Keratinocyte (primary cell): ENCODE data around the gene MOGAT1. TPM values are rescaled to one million over a fixed set of nuclear protein-coding genes. Genes with fewer than 3 reads are reported as not detected.

ENCODE experiments used
- DNase-seq: peaks from one replicate; pipeline ENCODE4 v3.0.0-alpha.2; 2011; ENCODE audit warnings: low read depth, missing footprints, low spot score
- FAIRE-seq: peaks from 2 replicates; lab custom pipeline; 2011; peaks lifted over from hg19 to GRCh38; lab: Jason Lieb, UNC
- H2AFZ ChIP-seq: 2 replicates; pipeline ENCODE4 v1.6.0; 2012; ENCODE audit warnings: low read length, control low read depth, inconsistent platforms; ENCODE audit not compliant: control insufficient read depth
- H3K27ac ChIP-seq: 2 replicates; pipeline ENCODE4 v1.5.1; 2011; ENCODE audit warnings: low read length; ENCODE audit not compliant: control insufficient read depth, insufficient read depth
- H3K27me3 ChIP-seq: 3 replicates; pipeline ENCODE4 v1.6.0; 2011; ENCODE audit warnings: low read length; ENCODE audit not compliant: control insufficient read depth, insufficient read depth; ENCODE audit errors: extremely low read depth
- H3K36me3 ChIP-seq, 2 experiments: 2 replicates in 1 of 2; 3 replicates in 1 of 2; pipeline ENCODE4 v1.5.1; 2011; ENCODE audit warnings: low read length in 2 of 2, mild to moderate bottlenecking in 1 of 2; ENCODE audit not compliant: control insufficient read depth in 2 of 2, insufficient read depth in 2 of 2; ENCODE audit errors: extremely low read depth in 1 of 2
- H3K4me1 ChIP-seq: 3 replicates; pipeline ENCODE4 v1.5.1; 2011; ENCODE audit warnings: low read length; ENCODE audit not compliant: control insufficient read depth, insufficient read depth; ENCODE audit errors: extremely low read depth
- H3K4me2 ChIP-seq: 3 replicates; pipeline ENCODE4 v1.6.0; 2011; ENCODE audit warnings: low read depth, low read length; ENCODE audit not compliant: control insufficient read depth, insufficient read depth; ENCODE audit errors: extremely low read depth
- H3K4me3 ChIP-seq, 3 experiments: fragments of 200-600 bp in 1 of 3; sonication (generic) in 1 of 3; 2 replicates in 2 of 3; 3 replicates in 1 of 3; pipeline ENCODE4 v1.5.1; 2011 to 2016; ENCODE audit warnings: low read length in 3 of 3, mild to moderate bottlenecking in 3 of 3, control low read depth in 2 of 3, inconsistent platforms in 1 of 3, low read depth in 1 of 3, mixed read lengths in 1 of 3, mixed run types in 1 of 3, moderate library complexity in 1 of 3; ENCODE audit not compliant: control insufficient read depth in 2 of 3, insufficient read depth in 2 of 3; ENCODE audit errors: extremely low read depth in 1 of 3
- H3K79me2 ChIP-seq: 2 replicates; pipeline ENCODE4 v1.6.0; 2012; ENCODE audit warnings: low read length; ENCODE audit not compliant: control insufficient read depth, insufficient read depth
- H3K9ac ChIP-seq: 3 replicates; pipeline ENCODE4 v1.6.0; 2011; ENCODE audit warnings: low read length; ENCODE audit not compliant: control insufficient read depth, insufficient read depth; ENCODE audit errors: extremely low read depth
- H3K9me1 ChIP-seq: 3 replicates; pipeline ENCODE4 v1.6.0; 2011; ENCODE audit warnings: low read length; ENCODE audit not compliant: control insufficient read depth, insufficient read depth; ENCODE audit errors: extremely low read depth
- H3K9me3 ChIP-seq: 2 replicates; pipeline ENCODE4 v1.5.1; 2012; ENCODE audit warnings: low read depth, low read length; ENCODE audit not compliant: control insufficient read depth
- H4K20me1 ChIP-seq: 3 replicates; pipeline ENCODE4 v1.6.0; 2011; ENCODE audit warnings: low read length; ENCODE audit not compliant: control insufficient read depth, insufficient read depth; ENCODE audit errors: extremely low read depth
- CTCF ChIP-seq, 3 experiments: IDR thresholded peaks in 1 of 3; conservative IDR thresholded peaks in 1 of 3; optimal IDR thresholded peaks in 1 of 3; 2 replicates in 2 of 3; 3 replicates in 1 of 3; pipeline versions ENCODE3 to v1.5.1; 2011; ENCODE audit warnings: low read length in 3 of 3, mild to moderate bottlenecking in 3 of 3, moderate library complexity in 2 of 3, control low read depth in 1 of 3, inconsistent platforms in 1 of 3; ENCODE audit not compliant: insufficient read depth in 2 of 3; ENCODE audit errors: extremely low read depth in 1 of 3
- EZH2 ChIP-seq: IDR thresholded peaks from one replicate; pipeline ENCODE4 v1.6.1; 2012; ENCODE audit warnings: inconsistent platforms, mild to moderate bottlenecking, low read length, moderate library complexity
- dilution Hi-C: fragments of 300-500 bp; cut with MboI; formaldehyde crosslinking; loops from one replicate; pipeline ENCODE4 v1.7.0; 2020; ENCODE audit warnings: low sequenced_read_pairs; ENCODE audit not compliant: extremely low pct_ligation_motif_present
- polyA plus RNA-seq, 5 experiments: library from polyadenylated mRNA; depleted of rRNA in 3 of 5; stranded (reverse) in 3 of 5; stranded (forward) in 1 of 5; unstranded in 1 of 5; fragments of >200 nt; gene quantifications; 1 replicate in 1 of 5; 2 replicates in 3 of 5; 3 replicates in 1 of 5; pipeline versions ENCODE4 v1.2.1 to v1.2.3, GENCODE V29; 2011 to 2012; ENCODE audit warnings: missing spikeins in 2 of 5, low read depth in 1 of 5, low replicate concordance in 1 of 5

MOGAT1 gene
- polyA plus RNA-seq, 1 donor (not counting 4 experiments of a cell fraction or from before 2014, with no cell fraction given): not detected

GRCh38 chr2:222672068-222672401, 577 bp downstream of the MOGAT1 start:
- H3K4me3 ChIP-seq: peak overlapping the region in 2 of 3 experiments; percentile 57 to 67
- H3K9me3 ChIP-seq: no peaks in the 10 kb centered on the region
- no peaks in the 10 kb centered on the region for H3K9me1 ChIP-seq
- dilution Hi-C loops: no loop called here
- H3K4me1 ChIP-seq: peaks cover 8% of the 10 kb centered on the region
- H3K4me2 ChIP-seq: peak overlapping the region; percentile 83
- no peaks in the 10 kb centered on the region for H3K36me3 ChIP-seq
- H2AFZ ChIP-seq: peak overlapping the region; percentile 55
- no peak overlapping the region for H3K9ac ChIP-seq
- H3K27me3 ChIP-seq: peaks cover 22% of the 10 kb centered on the region
- peak; percentile 3 for TF ChIP-seq EZH2
- TF ChIP-seq CTCF (optimal IDR thresholded peaks at IDR 0.05 in 1 of 3, IDR thresholded peaks at IDR 0.05 in 1 of 3, conservative IDR thresholded peaks at IDR 0.05 in 1 of 3; ENCODE audit: extremely low read depth in 1 of 3, insufficient read depth in 2 of 3, low read length in 3 of 3): no peak
- no peaks in the 10 kb centered on the region for H4K20me1 ChIP-seq
- DNase-seq: no peak
- H3K27ac ChIP-seq: no peak overlapping the region
- no peaks in the 10 kb centered on the region for H3K79me2 ChIP-seq
- peak; percentile 36 for FAIRE-seq

- FAIRE-seq (no peak), DNase-seq (no peak)
- Histone ChIP-seq H3K27me3 (peaks cover 22% of the 10 kb centered on the region), H3K9me3 (no peaks in the 10 kb centered on the region), H2AFZ (no peak overlapping the region), H3K4me1 (peaks cover 8% of the 10 kb centered on the region), H4K20me1 (no peaks in the 10 kb centered on the region), H3K9me1 (no peaks in the 10 kb centered on the region), H3K4me3 (no peak overlapping the region), H3K79me2 (no peaks in the 10 kb centered on the region), H3K9ac (no peak overlapping the region), H3K4me2 (no peak overlapping the region), H3K27ac (no peak overlapping the region), H3K36me3 (no peaks in the 10 kb centered on the region)
- no peak for TF ChIP-seq CTCF (optimal IDR thresholded peaks at IDR 0.05 in 1 of 3, IDR thresholded peaks at IDR 0.05 in 1 of 3, conservative IDR thresholded peaks at IDR 0.05 in 1 of 3; ENCODE audit: extremely low read depth in 1 of 3, insufficient read depth in 2 of 3, low read length in 3 of 3)
- TF ChIP-seq EZH2: no peak
- dilution Hi-C loops: no loop called here
Observed at GRCh38 chr2:222673273-222673672, 1.8 kb downstream of the MOGAT1 start.
